ENCODE data around the gene TBC1D12.
"Not testable (repeated sequence)": the region's sequence is repeated elsewhere in the genome, so short reads cannot be mapped to it uniquely, and the experiment has no call there.

The TBC1D12 gene

DNA sequence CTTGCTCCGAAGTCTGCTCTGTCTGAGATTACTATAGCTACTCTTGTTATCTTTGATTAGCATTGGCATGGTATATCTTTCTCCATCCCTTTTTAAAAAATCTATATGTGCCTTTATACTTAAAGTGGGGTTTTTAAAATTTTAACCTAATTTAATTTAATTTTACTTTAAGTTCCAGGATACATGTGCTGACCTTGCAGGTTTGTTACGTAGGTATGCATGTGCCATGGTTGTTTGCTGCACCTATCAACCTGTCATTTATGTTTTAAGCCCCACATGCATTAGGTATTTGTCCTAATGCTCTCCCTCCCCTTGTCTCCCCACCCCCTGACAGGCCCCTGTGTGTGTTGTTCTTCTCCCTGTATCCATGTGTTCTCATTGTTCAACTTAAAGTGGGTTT, 54.6 kb downstream of the TBC1D12 start:
- DNase-seq (ENCODE audit: low spot score) = no peak

DNA sequence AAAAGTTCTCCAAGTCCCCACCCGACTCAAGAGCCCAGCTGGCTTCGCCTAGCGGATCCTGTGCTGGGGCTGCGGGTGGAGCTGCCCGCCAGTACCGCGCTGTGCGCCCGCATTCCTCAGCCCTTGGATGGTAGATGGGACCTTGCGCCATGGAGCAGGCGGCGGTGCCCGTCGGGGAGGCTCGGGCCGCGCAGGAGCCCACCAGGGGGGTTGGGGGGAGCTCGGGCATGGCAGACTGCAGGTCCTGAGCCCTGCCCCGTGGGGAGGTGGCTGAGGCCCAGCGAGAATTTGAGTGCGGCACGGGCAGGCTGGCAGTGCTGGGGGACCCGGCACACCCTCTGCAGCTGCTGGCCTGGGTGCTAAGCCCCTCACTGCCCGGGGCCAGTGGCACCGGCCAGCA, 57.0 kb downstream of the TBC1D12 start:
- DNase-seq (ENCODE audit: low spot score) = no peak

DNA sequence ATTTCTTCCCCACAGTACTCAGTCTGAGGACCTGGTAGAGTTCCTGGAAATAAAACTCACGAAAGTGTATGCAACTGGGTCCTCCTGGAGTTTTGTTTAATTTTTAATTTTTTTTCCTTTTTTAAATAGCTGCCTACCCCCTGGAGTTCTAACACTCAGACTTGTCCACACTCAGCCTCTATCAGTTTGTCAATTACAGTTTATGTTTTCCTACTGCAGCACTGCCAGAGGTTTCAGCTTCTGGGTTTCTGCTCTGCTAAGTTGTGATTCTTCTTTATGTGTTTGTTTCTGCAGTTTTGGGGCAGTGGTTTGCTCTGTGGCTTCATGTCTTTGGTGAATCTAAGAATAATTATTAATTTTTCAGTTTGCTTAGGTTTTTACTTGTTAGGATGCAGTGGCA, 59.2 kb downstream of the TBC1D12 start:
- DNase-seq (ENCODE audit: low spot score) = no peak

DNA sequence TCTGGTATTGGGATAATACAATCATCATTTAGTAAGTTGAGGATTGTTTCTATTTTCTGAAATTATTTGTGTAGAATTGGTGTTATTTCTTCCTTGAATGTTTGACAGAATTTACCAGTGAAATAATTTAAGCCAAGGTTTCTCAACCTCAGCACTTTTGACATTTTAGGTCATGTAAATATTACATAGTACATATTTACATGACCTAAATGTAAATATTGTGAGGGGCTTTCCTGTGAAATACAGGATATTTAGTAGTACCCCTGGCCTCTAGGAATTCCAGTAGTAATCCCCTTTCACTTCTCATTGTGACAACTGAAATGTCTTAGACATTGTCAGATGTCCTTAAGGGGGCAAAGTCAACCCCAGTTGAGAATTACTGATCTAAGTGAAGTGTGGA, 59.8 kb downstream of the TBC1D12 start:
- DNase-seq (ENCODE audit: low spot score) = peak; percentile 27

DNA sequence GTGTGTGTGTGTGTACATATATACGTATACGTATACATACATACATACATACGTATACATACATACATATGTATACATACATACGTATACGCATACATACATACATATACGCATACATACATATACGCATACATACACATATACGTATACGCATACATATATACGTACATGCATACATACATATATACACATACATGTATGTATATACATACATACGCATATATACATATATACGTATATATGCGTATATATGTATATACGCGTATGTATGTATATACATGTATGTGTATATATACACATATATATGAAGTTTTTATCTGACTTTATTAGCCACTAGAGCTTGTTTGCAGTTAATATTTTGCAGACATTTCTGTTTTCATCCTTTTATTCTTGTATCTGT, 63.3 kb downstream of the TBC1D12 start:
- no peak for DNase-seq (ENCODE audit: low spot score)

DNA sequence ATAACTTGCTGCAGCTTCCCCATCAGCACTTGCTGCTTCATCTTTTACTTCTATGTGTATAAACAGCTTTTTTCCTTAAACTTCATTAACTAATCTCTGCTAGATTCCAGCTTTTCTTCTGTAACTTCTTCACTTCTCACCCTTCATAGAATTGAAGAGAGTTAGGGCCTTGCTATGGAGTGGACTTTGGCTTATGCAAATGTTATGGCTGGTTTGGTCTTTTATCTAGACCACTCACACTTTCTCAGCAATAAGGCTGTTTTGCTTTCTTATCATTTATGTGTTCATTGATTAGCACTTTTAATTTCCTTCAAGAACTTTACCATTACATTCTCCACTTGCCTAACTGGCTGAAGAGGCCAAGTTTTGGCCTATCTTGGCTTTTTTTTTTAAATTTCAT, 79.1 kb downstream of the TBC1D12 start:
- DNase-seq (ENCODE audit: low spot score) = no peak

DNA sequence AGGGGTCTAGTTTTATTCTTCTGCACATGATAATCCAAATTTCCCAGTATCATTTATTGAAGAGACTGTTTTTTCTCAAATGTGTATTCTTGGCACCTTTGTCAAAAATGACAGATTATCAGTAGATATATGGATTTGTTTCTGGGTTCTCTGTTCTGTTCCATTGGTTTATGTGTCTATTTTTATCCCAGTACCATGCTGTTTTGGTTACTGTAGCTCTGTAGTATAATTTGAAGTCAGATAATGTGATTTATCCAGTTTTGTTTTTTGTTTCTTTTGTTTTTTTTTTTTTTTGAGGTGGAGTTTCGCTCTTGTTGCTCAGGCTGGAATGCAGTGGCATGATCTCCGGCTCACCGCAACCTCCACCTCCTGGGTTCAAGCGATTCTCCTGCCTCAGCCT, 81.6 kb downstream of the TBC1D12 start:
- no peak for DNase-seq (ENCODE audit: low spot score)

DNA sequence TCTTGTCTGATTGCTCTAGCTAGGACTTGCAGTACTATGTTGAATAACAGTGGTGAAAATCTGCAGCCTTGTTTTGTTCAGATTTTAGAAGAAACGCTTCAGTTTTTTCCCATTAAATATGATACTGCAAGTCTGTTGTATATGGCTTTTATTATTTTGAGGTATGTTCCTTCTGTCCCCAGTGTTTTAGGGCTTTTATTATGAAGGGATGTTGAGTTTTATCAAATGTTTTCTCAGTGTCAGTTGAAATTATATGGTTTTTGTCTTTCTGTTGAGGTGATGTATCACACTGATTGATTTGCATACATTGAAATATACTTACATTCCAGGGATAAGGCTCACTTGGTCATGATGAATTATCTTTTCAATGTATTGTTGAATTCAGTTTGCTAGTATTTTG, 82.8 kb downstream of the TBC1D12 start:
- no peak for DNase-seq (ENCODE audit: low spot score)

DNA sequence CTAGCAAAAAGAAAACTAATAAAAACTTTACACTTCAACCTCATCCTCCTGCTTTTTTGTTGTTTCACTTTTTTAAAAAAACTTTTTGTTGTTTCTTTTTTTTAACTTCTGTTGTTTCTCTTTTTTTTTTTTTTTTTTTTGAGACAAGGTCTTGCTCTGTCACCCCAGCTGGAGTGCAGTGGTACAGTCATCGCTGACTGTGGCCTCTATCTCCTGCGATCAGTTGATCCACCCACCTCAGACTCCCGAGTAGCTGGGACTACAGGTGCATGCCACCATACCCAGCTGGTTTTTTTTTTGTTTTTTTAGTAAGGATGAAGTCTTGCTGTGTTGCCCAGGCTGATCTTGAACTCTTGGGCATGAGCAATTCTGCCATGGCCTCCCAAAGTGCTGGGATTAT, 85.2 kb downstream of the TBC1D12 start:
- no peak for DNase-seq (ENCODE audit: low spot score)

DNA sequence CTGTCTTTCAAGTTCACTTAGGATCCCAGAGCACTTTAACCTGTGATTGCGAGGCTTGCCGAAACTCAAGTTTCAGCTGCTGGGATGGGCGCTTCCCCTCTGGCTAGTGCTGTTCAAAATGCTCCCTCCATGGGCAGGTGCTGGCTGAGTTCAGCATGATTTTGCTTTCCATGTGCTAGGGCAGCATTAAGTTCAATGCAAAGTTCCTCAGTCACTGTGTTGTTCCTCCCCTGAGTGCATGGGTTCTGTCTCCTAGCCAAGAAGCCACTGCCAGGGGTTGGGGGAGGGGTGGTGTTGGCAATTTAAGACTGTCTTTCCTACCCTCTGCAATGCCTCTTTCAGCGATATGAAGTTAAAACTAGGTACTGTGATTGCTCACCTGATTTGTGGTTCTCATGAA, 86.8 kb downstream of the TBC1D12 start:
- DNase-seq (ENCODE audit: low spot score) = no peak

DNA sequence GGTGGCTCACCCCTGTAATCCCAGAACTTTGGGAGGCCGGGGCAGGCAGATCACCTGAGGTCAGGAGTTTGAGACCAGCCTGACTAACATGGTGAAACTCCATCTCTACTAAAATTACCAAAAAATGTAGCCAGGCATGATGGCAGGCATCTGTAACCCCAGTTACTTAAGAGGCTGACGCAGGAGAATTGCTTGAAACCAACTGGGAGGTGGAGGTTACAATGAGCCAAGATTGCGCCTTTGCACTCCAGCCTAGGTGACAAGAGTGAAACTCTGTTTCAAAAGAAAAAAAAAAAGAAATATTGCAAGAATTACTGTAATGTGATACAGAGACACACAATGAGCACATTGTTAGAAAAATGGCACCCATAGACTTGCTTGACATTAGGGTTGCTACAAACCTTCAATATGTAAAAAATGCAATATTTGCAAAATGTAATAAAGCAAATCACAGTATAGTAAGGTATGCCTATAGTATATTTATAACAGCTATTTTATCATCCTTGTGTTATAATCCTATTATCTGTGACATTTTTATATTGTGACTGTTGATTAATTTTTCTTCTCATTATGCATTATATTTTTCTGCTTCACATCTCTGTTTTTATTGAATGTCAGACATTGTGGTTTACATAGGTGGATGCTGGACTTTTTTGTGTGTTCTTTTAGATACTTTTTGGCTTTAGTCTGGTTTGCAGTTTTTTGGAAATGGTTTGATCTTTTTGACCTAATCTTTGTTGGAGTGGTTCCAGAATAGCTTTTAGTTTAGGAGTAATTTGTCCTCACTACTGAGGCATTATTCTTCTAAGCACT, 87.8 kb downstream of the TBC1D12 start:
- no peak for DNase-seq (ENCODE audit: low spot score)

DNA sequence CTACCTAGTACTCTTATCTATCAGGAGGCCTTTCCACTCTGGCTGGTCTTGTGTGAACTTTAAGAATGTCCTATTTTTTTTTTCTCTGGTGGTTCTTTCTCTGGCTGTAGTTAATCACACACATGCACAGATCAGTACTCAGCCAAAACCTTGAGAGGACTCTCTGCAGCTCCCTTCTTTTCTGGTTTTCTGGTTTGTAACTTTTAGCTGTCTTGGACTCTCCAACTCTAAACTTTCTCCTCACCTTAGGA, 88.4 kb downstream of the TBC1D12 start:
- DNase-seq (ENCODE audit: low spot score) = no peak

DNA sequence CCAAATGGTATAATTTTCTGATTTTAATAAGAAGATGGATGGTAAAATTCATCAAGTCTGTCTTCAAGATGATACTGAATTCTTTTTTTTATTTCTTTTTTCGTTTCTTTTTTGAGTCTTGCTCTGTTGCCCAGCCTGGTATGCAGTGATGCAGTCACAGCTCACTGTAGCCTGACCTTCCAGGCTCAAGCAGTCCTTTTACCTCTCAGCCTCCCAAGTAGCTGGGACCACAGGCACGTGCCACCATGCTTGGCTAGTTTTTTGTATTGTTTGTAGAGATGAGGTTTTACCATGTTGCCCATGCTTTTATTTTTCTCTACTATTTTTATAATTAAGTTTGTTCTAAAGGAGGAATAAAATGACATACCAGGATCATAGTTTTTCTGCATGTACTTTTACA, 91.1 kb downstream of the TBC1D12 start:
- no peak for DNase-seq (ENCODE audit: low spot score)

DNA sequence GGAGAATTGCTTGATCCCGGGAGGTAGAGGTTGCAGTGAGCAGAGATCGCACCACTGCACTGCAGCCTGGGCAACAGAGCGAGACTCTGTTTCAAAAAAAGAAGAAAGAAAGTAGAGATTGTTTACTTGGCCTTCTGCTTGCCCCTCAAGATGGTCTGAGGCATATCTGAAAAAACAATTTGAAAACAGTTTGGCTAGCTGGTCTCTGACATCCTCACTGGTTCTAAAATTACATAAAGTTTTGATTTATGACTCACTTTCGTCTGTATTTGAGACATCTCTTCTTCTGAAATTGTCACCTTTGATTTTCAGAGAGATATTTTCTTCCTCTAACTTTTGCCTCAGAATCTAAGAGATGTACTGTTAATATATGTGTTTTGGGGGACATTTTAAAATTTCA, 93.7 kb downstream of the TBC1D12 start:
- DNase-seq (ENCODE audit: low spot score) = no peak

DNA sequence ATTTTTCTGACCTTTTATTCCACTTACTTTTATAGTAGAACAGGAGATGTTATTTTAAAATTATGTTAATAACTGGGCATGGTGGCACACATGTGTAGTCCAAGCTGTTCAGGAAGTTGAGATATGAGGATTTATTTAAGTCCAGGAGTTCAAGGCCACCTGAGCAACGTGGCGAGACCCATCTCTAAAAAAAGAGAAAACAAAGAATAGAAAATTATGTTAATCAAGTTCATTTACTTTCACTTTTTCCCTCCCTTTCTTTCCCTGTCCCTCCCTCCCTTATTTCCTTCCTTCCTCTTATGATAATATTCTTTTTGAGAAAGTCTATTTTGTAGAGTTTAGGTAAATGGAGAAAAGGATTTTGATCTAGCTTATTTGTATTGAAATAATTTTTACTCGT, 94.3 kb downstream of the TBC1D12 start:
- DNase-seq (ENCODE audit: low spot score) = no peak

DNA sequence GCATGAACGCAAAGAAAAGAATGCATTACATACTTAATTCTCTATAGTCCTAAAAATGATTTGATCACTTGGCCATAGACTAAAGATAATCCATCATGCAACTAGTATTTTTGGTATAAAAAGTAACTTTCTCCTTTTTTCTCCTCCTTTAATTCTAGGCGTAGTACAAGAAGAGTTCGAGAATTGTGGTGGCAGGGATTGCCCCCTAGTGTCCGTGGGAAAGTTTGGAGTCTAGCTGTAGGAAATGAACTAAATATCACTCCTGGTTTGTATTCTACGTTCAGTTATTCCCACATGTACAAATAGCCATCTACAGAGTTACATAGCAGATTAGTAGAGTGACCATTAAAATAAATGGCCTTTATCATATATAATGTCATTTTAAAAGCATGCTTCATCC, 97.7 kb downstream of the TBC1D12 start:
- DNase-seq (ENCODE audit: low spot score) = peak; percentile 7

DNA sequence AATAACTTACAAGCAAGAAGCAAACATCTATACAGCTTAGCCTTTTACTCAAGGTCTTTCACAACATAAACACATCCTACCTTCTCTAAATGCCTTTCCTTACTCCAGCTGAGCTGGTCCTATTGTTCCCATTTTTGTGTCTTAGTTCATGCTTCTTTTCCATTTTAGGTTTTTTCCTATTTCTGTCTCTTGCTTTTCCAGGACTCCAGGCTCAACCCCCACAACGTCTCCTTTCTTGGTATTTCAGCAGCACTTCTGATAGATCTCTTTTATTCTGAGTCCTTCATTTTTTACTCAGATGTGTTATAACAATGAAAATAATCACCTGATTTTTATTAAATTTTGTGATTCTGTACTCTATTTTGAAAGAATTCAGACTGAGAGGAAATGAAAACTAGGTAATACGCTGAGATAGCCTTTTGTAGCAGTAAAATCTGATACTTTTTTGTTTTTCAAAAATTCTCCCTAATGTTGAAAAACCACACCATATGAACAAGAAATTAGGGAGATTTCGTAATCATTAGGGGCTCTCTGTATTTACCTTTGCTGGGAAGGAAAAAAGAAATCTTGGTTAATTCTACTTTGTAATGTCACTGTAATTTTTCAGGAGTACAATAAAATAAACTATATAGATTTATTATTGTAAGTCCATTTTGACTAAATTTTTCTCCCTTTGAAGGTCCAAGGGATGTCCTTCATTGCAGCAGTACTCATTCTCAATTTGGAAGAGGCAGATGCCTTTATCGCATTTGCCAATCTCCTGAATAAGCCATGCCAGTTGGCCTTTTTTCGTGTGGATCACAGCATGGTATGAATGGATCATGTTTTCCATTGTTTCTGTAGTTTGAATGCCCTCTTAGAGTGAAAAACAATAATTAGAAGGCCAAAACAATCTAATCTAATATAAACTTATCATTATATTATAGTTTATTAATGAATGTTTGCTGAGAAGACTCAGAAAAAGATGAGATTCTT, 119.2 kb downstream of the TBC1D12 start:
- DNase-seq (ENCODE audit: low spot score) = no peak

DNA sequence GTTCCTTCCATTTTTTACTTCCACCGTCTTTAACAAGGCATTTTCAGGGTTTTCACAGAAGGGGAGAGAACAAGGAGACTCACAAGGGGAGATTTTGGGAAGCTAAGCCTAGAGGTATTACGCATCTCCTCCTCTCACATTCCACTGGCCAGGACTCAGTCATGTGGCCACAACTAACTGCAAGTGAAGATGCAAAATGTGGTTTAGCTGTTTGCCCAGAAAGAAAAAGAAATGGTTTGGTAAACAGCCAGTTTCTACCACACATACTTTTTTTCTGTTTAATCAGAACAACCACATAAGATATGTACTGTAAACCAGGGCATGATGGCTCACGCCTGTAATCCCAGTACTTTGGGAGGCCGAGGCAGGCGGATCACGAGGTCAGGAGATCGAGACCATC, 121.8 kb downstream of the TBC1D12 start:
- DNase-seq (ENCODE audit: low spot score) = no peak

DNA sequence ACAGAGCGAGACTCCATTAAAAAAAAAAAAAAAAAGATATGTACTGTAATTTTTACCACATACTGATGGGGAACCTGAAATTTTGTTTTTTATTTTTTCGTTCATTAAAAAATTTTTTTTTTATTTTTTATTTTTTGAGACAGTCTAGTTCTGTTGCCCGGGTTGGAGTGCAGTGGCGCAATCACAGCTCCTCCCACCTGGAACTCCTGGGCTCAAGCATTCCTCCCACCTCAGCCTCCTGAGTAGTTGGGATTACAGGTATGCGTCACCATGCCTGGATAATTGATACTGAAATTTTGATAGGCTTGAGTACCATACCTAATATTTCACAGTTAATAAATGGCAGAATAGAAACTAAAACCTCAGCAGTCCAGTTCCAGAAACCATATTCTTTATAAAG, 122.4 kb downstream of the TBC1D12 start:
- no peak for DNase-seq (ENCODE audit: low spot score)

DNA sequence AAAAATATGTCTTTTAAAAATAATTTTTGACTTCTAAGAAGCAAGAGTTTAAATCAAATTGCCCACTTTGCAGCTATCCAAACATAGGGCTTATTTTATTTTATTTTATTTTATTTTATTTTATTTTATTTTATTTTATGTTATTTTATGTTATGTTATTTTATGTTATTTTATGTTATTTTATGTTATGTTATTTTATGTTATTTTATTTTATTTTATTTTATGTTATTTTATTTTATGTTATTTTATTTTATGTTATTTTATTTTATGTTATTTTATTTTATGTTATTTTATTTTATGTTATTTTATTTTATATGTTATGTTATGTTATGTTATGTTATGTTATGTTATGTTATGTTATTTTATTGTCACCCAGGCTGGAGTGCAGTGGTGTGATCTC, 129.2 kb downstream of the TBC1D12 start:
- DNase-seq (ENCODE audit: low spot score) = not testable (repeated sequence)

DNA sequence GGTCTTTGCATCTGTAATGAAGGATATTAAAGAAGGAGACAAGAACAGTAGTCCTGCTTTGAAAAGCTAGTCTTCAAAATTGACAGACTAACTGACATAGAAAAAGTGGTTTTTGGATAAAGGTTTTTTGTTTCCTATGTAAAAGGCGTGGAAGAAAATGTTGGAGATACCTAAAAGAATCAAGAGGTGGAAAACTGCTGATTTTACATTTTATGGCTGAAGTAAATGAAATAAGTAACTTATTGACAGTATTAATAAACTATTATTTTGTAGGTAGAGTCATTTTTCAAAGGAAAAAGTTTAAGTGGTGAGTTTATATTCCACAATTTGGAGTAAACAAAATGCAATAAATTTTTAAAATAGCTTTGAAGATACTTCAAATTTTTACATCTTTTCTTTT, 130.7 kb downstream of the TBC1D12 start:
- DNase-seq (ENCODE audit: low spot score) = no peak

DNA sequence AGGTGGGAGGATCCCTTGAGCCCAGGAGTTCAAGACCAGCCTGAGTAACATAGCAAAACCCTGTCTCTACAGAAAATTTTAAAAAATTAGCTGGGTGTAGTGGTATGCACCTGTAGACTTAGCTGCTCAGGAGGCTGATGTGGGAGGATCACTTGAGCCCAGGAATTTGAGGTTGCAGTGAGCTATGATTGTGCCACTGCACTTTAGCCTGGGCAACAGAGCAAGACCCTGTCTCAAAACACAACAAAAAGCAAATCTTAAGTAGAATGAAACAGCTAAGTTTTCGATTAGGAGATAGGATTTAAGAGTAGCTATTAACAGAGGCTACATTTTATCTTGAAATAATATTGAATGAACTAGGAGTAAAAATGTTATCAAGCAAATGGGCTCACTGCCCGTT, 139.9 kb downstream of the TBC1D12 start:
- not testable (repeated sequence) for DNase-seq (ENCODE audit: low spot score)

DNA sequence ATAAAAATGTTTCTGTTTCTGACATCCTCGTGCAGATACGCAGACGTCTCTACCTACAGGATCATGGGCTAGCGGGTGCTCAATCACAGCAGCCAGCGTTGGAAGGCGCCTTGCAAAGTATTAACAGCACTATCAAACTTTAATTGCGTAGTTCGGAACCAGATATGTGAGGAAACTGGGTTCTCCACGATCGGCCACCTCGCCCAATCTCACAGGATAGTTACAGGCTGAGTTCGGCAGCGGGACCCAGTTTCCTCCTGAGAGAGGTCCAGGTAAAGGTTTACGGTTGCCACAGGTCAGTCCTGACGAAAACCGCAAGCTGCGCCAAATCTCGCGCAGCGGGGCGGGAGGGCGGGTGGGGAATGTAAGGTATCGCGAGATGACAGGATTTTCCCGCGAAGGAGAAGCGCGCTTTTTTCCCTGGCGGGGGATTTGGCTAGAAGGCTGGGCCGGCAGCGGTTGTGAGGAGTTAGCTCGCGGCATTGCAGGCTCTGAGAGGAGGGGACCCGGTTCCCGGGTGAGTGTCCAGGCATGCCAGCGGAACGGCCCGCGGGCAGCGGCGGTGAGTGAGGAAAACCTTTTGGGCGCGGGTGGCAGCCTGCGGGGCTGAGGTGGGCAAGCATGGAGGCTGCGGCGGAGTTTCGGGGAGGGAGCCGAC, 143.2 kb downstream of the TBC1D12 start, which contains the start of gene HELLS:
HELLS (plus strand) TSS at position 398 of the 658 bp plus-strand sequence; CDS start at position 532, 134 bp downstream.
- peak; percentile 68 for DNase-seq (ENCODE audit: low spot score)

All from HuH-7 (cell line).